Activated T-cell treated with anti-CD3 and anti-CD28 coated beads, Interleukin-2, amount 50 U/mL, for 72 hours (primary cell): ENCODE results near the gene PIK3R5. TPM values are rescaled to one million over a fixed set of nuclear protein-coding genes. Genes with fewer than 3 reads are reported as not detected.

Experiments used
- ATAC-seq, 2 donors: fragments of 150-1000 bp; cut with Tn5 transposase; replicated peaks in 1 of 2; 2 replicates each; pipeline ENCODE4 v1.10.0; 2021; ENCODE audit warnings: moderate library complexity in 2 of 2, mild to moderate bottlenecking in 1 of 2
- DNase-seq, 2 donors: peaks; one replicate each; pipeline ENCODE4 v3.0.0; 2021 to 2022; ENCODE audit warnings: mixed read lengths in 1 of 2
- H3K27ac Mint-ChIP-seq: one replicate; pipeline ENCODE4 v1.8.0; 2022; ENCODE audit warnings: mild to moderate bottlenecking, moderate library complexity, mixed read lengths
- H3K27me3 Mint-ChIP-seq: one replicate; pipeline ENCODE4 v1.8.0; 2022; ENCODE audit warnings: low read depth, mixed read lengths
- H3K36me3 Mint-ChIP-seq, 2 donors: one replicate each; pipeline ENCODE4 v1.8.0; 2022; ENCODE audit warnings: mixed read lengths in 2 of 2, mild to moderate bottlenecking in 1 of 2; ENCODE audit not compliant: insufficient read depth in 2 of 2
- H3K4me1 Mint-ChIP-seq: one replicate; pipeline ENCODE4 v1.8.0; 2022; ENCODE audit warnings: low read depth, mixed read lengths
- H3K4me3 Mint-ChIP-seq, 2 donors: one replicate each; pipeline ENCODE4 v1.8.0; 2022; ENCODE audit warnings: mild to moderate bottlenecking in 2 of 2, mixed read lengths in 2 of 2, moderate library complexity in 2 of 2
- H3K9me3 Mint-ChIP-seq, 2 donors: one replicate each; pipeline ENCODE4 v1.8.0; 2022; ENCODE audit warnings: mixed read lengths in 2 of 2
- total RNA-seq, 2 donors: library from RNA; stranded (reverse); gene quantifications; one replicate each; pipeline ENCODE4 v1.2.3, GENCODE V29; 2022

Gene PIK3R5
- total RNA-seq, 2 donors from 2014 or later, result 43.0 to 45.4 TPM

- Mint-ChIP-seq H3K9me3 (no peaks in the 10 kb centered on the region), H3K36me3 (no peaks in the 10 kb centered on the region), H3K27ac (no peak overlapping the region), H3K4me3 (no peak overlapping the region), H3K27me3 (no peaks in the 10 kb centered on the region), H3K4me1 (peaks cover 12% of the 10 kb centered on the region)
- ATAC-seq (no peak), DNase-seq (no peak)
Observed at GRCh38 chr17:8975091-8975725, 9.7 kb upstream of the PIK3R5 start.

- peaks cover 12 to 16% of the 10 kb centered on the region in 2 donors for H3K36me3 Mint-ChIP-seq
- H3K27ac Mint-ChIP-seq, result no peak overlapping the region
- peaks cover 22% of the 10 kb centered on the region for H3K4me1 Mint-ChIP-seq
- H3K27me3 Mint-ChIP-seq, result no peaks in the 10 kb centered on the region
- peaks cover 10 to 12% of the 10 kb centered on the region in 2 donors for H3K9me3 Mint-ChIP-seq
- H3K4me3 Mint-ChIP-seq, result no peak overlapping the region
- ATAC-seq (no peak), DNase-seq (no peak)
Observed at GRCh38 chr17:8969901-8970300, 4.4 kb upstream of the PIK3R5 start.

- no peaks in the 10 kb centered on the region for H3K27me3 Mint-ChIP-seq
- peaks cover 36% of the 10 kb centered on the region for H3K4me1 Mint-ChIP-seq
- peaks cover 10 to 12% of the 10 kb centered on the region in 2 donors for H3K9me3 Mint-ChIP-seq
- peak overlapping the region; percentile 89 for H3K27ac Mint-ChIP-seq
- DNase-seq (no peak), ATAC-seq (peak in 1 of 2 donors; percentile 40)
- peaks cover 13 to 21% of the 10 kb centered on the region in 2 donors for H3K36me3 Mint-ChIP-seq
- peak overlapping the region; percentile 53 to 74 for H3K4me3 Mint-ChIP-seq
Observed at GRCh38 chr17:8968503-8968902, 3.0 kb upstream of the PIK3R5 start.

GRCh38 chr17:8967861-8968260 is 2.4 kb upstream of the PIK3R5 start:
- Mint-ChIP-seq H3K36me3 (peaks cover 15 to 24% of the 10 kb centered on the region in 2 donors), H3K27ac (peak overlapping the region; percentile 89), H3K4me3 (peak overlapping the region; percentile 53 to 74), H3K27me3 (no peaks in the 10 kb centered on the region), H3K4me1 (peaks cover 43% of the 10 kb centered on the region), H3K9me3 (peaks cover 10 to 12% of the 10 kb centered on the region in 2 donors)
- DNase-seq (no peak), ATAC-seq (no peak)

- peaks cover 49% of the 10 kb centered on the region for H3K4me1 Mint-ChIP-seq
- H3K36me3 Mint-ChIP-seq, result peaks cover 15 to 25% of the 10 kb centered on the region in 2 donors
- H3K9me3 Mint-ChIP-seq, result peaks cover 10 to 12% of the 10 kb centered on the region in 2 donors
- H3K27me3 Mint-ChIP-seq, result no peaks in the 10 kb centered on the region
- H3K4me3 Mint-ChIP-seq, result peak overlapping the region; percentile 93 to 98
- ATAC-seq (no peak), DNase-seq (no peak)
- no peak overlapping the region for H3K27ac Mint-ChIP-seq
Observed at GRCh38 chr17:8966926-8967325, 1.4 kb upstream of the PIK3R5 start.

- Mint-ChIP-seq H3K27me3 (no peaks in the 10 kb centered on the region), H3K4me1 (peaks cover 68% of the 10 kb centered on the region), H3K4me3 (peak overlapping the region; percentile 93 to 98), H3K27ac (peak overlapping the region; percentile 86), H3K9me3 (peaks cover 10 to 12% of the 10 kb centered on the region in 2 donors), H3K36me3 (peaks cover 19 to 28% of the 10 kb centered on the region in 2 donors)
- ATAC-seq (peak; percentile 52 to 59), DNase-seq (peak; percentile 54 to 64)
Observed at GRCh38 chr17:8964801-8965393, 610 bp downstream of the PIK3R5 start.

- DNase-seq (peak in 1 of 2 donors; percentile 30), ATAC-seq (peak; percentile 36 to 52)
- Mint-ChIP-seq H3K36me3 (peaks cover 25 to 30% of the 10 kb centered on the region in 2 donors), H3K9me3 (peaks cover 9 to 10% of the 10 kb centered on the region in 2 donors), H3K27me3 (no peaks in the 10 kb centered on the region), H3K4me1 (peaks cover 79% of the 10 kb centered on the region), H3K4me3 (peak overlapping the region; percentile 93 to 98), H3K27ac (peak overlapping the region; percentile 79)
Observed at GRCh38 chr17:8963647-8964258, 1.8 kb downstream of the PIK3R5 start.

- DNase-seq, result no peak
- no peaks in the 10 kb centered on the region for H3K27me3 Mint-ChIP-seq
- H3K4me3 Mint-ChIP-seq, result peak overlapping the region; percentile 93 to 98
- ATAC-seq, result no peak
- H3K9me3 Mint-ChIP-seq, result peaks cover 4 to 5% of the 10 kb centered on the region in 2 donors
- H3K27ac Mint-ChIP-seq, result no peak overlapping the region
- H3K4me1 Mint-ChIP-seq, result peaks cover 81% of the 10 kb centered on the region
- peaks cover 22 to 25% of the 10 kb centered on the region in 2 donors for H3K36me3 Mint-ChIP-seq
Observed at GRCh38 chr17:8963014-8963413, 2.5 kb downstream of the PIK3R5 start.

- DNase-seq, result no peak
- ATAC-seq, result no peak
- peak overlapping the region; percentile 41 to 42 for H3K4me3 Mint-ChIP-seq
- H3K27me3 Mint-ChIP-seq, result no peaks in the 10 kb centered on the region
- peak overlapping the region; percentile 28 for H3K27ac Mint-ChIP-seq
- peaks cover 21 to 24% of the 10 kb centered on the region in 2 donors for H3K36me3 Mint-ChIP-seq
- peaks cover 0 to 4% of the 10 kb centered on the region in 2 donors for H3K9me3 Mint-ChIP-seq
- peaks cover 81% of the 10 kb centered on the region for H3K4me1 Mint-ChIP-seq
Observed at GRCh38 chr17:8961829-8962228, 3.7 kb downstream of the PIK3R5 start.

- Mint-ChIP-seq H3K27ac (peak overlapping the region; percentile 56), H3K4me3 (peak overlapping the region; percentile 53 to 90), H3K27me3 (no peaks in the 10 kb centered on the region), H3K9me3 (peaks cover 0 to 4% of the 10 kb centered on the region in 2 donors), H3K36me3 (peaks cover 21 to 24% of the 10 kb centered on the region in 2 donors), H3K4me1 (peaks cover 90% of the 10 kb centered on the region)
- ATAC-seq, result no peak
- DNase-seq, result no peak
Observed at GRCh38 chr17:8960325-8961140, 5.0 kb downstream of the PIK3R5 start.

- Mint-ChIP-seq H3K9me3 (peaks cover 0 to 4% of the 10 kb centered on the region in 2 donors), H3K27ac (peak overlapping the region; percentile 78), H3K4me1 (peaks cover 96% of the 10 kb centered on the region)
Observed at GRCh38 chr17:8959312-8959918, 6.1 kb downstream of the PIK3R5 start.

GRCh38 chr17:8957721-8958120 is 7.8 kb downstream of the PIK3R5 start:
- H3K27ac Mint-ChIP-seq, result peak overlapping the region; percentile 78
- H3K27me3 Mint-ChIP-seq, result no peaks in the 10 kb centered on the region
- peaks cover 94% of the 10 kb centered on the region for H3K4me1 Mint-ChIP-seq
- H3K9me3 Mint-ChIP-seq, result peaks cover 0 to 4% of the 10 kb centered on the region in 2 donors
- peak overlapping the region; percentile 81 to 90 for H3K4me3 Mint-ChIP-seq
- DNase-seq (no peak), ATAC-seq (no peak)
- peaks cover 20 to 28% of the 10 kb centered on the region in 2 donors for H3K36me3 Mint-ChIP-seq

More at GRCh38 chr17:8959312-8959918, 6.1 kb downstream of the PIK3R5 start:
- DNase-seq (no peak), ATAC-seq (no peak)
- peak overlapping the region; percentile 70 to 90 for H3K4me3 Mint-ChIP-seq
- H3K36me3 Mint-ChIP-seq, result peaks cover 22 to 31% of the 10 kb centered on the region in 2 donors
- no peaks in the 10 kb centered on the region for H3K27me3 Mint-ChIP-seq
